GM23248 (cell line): ENCODE data around the gene POLDIP2. TPM values are rescaled to one million over a fixed set of nuclear protein-coding genes. Genes with fewer than 3 reads are reported as not detected.

Source experiments
- DNase-seq: peaks from one replicate; pipeline ENCODE4 v3.0.0-alpha.2; 2015
- H2AFZ ChIP-seq: fragments of 200-600 bp; sonication (generic); 2 replicates; pipeline ENCODE4 v1.6.1; 2016; ENCODE audit warnings: antibody characterized with exemption
- H3F3A ChIP-seq: fragments of 200-600 bp; sonication (generic); 2 replicates; pipeline ENCODE4 v1.6.1; 2016; ENCODE audit warnings: mild to moderate bottlenecking, antibody characterized with exemption, mixed run types; ENCODE audit not compliant: insufficient read depth
- H3K27ac ChIP-seq: fragments of 200-600 bp; sonication (generic); 2 replicates; pipeline ENCODE4 v1.5.1; 2016; ENCODE audit warnings: mild to moderate bottlenecking
- H3K27me3 ChIP-seq: fragments of 200-600 bp; sonication (generic); replicated peaks from 2 replicates; pipeline ENCODE4 v1.6.1; 2016; ENCODE audit warnings: mild to moderate bottlenecking; ENCODE audit not compliant: insufficient read depth
- H3K36me3 ChIP-seq: fragments of 200-600 bp; sonication (generic); 2 replicates; pipeline ENCODE4 v1.6.1; 2016; ENCODE audit warnings: low read depth, mild to moderate bottlenecking
- H3K4me1 ChIP-seq: fragments of 200-600 bp; sonication (generic); 2 replicates; pipeline ENCODE4 v1.6.1; 2016; ENCODE audit warnings: mild to moderate bottlenecking; ENCODE audit not compliant: insufficient read depth
- H3K4me2 ChIP-seq: fragments of 200-600 bp; sonication (generic); one replicate; pipeline ENCODE4 v1.6.1; 2016; ENCODE audit warnings: mild to moderate bottlenecking; ENCODE audit not compliant: unreplicated experiment
- H3K4me3 ChIP-seq: fragments of 200-600 bp; sonication (generic); 2 replicates; pipeline ENCODE4 v1.5.1; 2016; ENCODE audit warnings: mild to moderate bottlenecking
- H3K79me2 ChIP-seq: fragments of 200-600 bp; sonication (generic); 2 replicates; pipeline ENCODE4 v1.6.1; 2016; ENCODE audit warnings: mild to moderate bottlenecking; ENCODE audit not compliant: insufficient read depth
- H3K9ac ChIP-seq: fragments of 200-600 bp; sonication (generic); 2 replicates; pipeline ENCODE4 v1.6.1; 2016; ENCODE audit warnings: mild to moderate bottlenecking
- H3K9me2 ChIP-seq: fragments of 200-600 bp; sonication (generic); 2 replicates; pipeline ENCODE4 v1.6.1; 2016; ENCODE audit warnings: mixed run types, mild to moderate bottlenecking, moderate library complexity; ENCODE audit not compliant: insufficient read depth
- H3K9me3 ChIP-seq: fragments of 200-600 bp; sonication (generic); one replicate; pipeline ENCODE4 v1.6.1; 2017; ENCODE audit warnings: low read depth
- H4K20me1 ChIP-seq: fragments of 200-600 bp; sonication (generic); 2 replicates; pipeline ENCODE4 v1.6.0; 2016; ENCODE audit not compliant: insufficient read depth
- EZH2 ChIP-seq: fragments of 200-600 bp; sonication (generic); IDR thresholded peaks from 2 replicates; pipeline ENCODE4 v1.6.1; 2018; ENCODE audit warnings: antibody characterized with exemption, mild to moderate bottlenecking; ENCODE audit not compliant: insufficient read depth, poor library complexity, severe bottlenecking
- EZH2phosphoT487 ChIP-seq: fragments of 200-600 bp; sonication (generic); IDR thresholded peaks from 2 replicates; pipeline ENCODE4 v1.6.1; 2018; ENCODE audit warnings: antibody characterized with exemption, moderate library complexity, mild to moderate bottlenecking, low read depth; ENCODE audit not compliant: insufficient read depth
- WGBS, 2 experiments: methylation state at CpG; one replicate each; pipeline ENCODE4 v1.1.6; 2015 to 2017; ENCODE audit warnings: low lambda C conversion rate in 2 of 2, low coverage in 1 of 2; ENCODE audit errors: missing lambda C conversion rate in 2 of 2; 5-methylcytosine and 5-hydroxymethylcytosine counted together
- in situ Hi-C: fragments of 300-500 bp; cut with MboI; formaldehyde crosslinking; loops from 2 replicates; pipeline ENCODE4 v1.15.0; 2020
- polyA plus RNA-seq: library from polyadenylated mRNA; unstranded; fragments of >200 nt; fragmentation: Nextera tagmentation; extraction: Ambion mirVana; gene quantifications from 2 replicates; pipeline ENCODE4 v1.2.1, GENCODE V29; 2016
- total RNA-seq: library from RNA; depleted of rRNA; stranded (reverse); fragments of >200 nt; shearing (Covaris generic); gene quantifications from 2 replicates; pipeline ENCODE4 v1.2.3, GENCODE V29; 2014

POLDIP2 gene
- total and polyA plus RNA-seq, 2 experiments from 2014 or later = 92.7 to 105 TPM

DNA sequence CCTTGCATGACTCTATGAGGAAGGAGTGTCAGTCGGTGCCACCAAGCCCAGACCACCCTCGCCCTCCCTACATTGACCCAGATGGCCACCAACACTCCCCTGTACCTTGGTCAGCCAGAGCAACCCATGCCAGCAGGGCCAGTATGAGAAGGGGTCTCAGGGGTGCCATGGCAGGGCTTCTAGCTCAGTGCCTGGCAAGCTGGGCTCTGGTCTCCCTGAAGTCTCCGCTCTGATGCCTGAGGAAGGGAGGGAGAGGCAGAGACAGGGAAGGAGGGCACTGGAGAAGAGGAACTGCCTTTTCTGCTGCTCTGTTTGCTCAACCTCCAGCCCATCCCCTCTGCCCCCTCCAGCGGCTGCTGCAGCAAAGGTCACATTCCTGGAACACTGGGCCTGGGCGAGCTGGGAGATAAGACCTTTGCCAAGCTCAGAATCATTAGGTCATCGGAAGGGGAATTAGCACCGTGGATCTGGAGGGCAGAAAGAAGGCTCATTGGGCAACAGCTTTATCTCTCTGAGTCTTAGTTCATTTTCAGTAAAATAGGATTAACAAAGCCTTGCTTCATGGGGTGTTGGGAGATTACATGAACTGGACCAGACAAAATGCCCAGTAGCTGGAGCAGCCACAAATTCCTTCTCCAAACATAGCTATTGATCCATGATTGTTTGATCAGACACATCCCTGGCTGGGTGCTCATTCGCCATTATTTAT is 12.9 kb upstream of the POLDIP2 start, which contains the start of gene VTN:
Gene VTN (minus strand): TSS at position 273 of the 709 bp plus-strand sequence. CDS start 104 bp downstream, at position 169.
- H3K4me1 ChIP-seq = peaks cover 6% of the 10 kb centered on the region
- no peak for TF ChIP-seq EZH2phosphoT487
- TF ChIP-seq EZH2 = no peak
- no peaks in the 10 kb centered on the region for H3K27me3 ChIP-seq
- DNase-seq = peak; percentile 36
- peak within 1 kb of the TSS; percentile 65 for H3K4me3 ChIP-seq
- H3K36me3 ChIP-seq = no peaks in the 10 kb centered on the region
- in situ Hi-C loops = no loop called here
- H3K27ac ChIP-seq = peak within 1 kb of the TSS; percentile 21
- H3K4me2 ChIP-seq = peak within 1 kb of the TSS; percentile 61
- no peaks in the 10 kb centered on the region for H4K20me1 ChIP-seq
- no peaks in the 10 kb centered on the region for H3K9me2 ChIP-seq
- H3F3A ChIP-seq = peaks cover 16% of the 10 kb centered on the region
- H3K9ac ChIP-seq = peak within 1 kb of the TSS; percentile 33; the same call in 1 of the 2 replicates
- no peaks in the 10 kb centered on the region for H3K9me3 ChIP-seq
- H3K79me2 ChIP-seq = peaks cover 16% of the 10 kb centered on the region
- 34 to 36% methylated on average over 8 of the region's 8 CpGs for WGBS, 2 experiments
- H2AFZ ChIP-seq = peak within 1 kb of the TSS; percentile 71

- in situ Hi-C loops = no loop called here
- 64% methylated on average over 10 of the region's 10 CpGs for WGBS, 2 experiments
- Histone ChIP-seq H3K79me2 (peaks cover 16% of the 10 kb centered on the region), H3K36me3 (no peaks in the 10 kb centered on the region), H3K9ac (no peak overlapping the region), H4K20me1 (no peaks in the 10 kb centered on the region), H3K9me3 (no peaks in the 10 kb centered on the region), H3K9me2 (no peaks in the 10 kb centered on the region), H3K27ac (no peak overlapping the region), H3K4me3 (no peak overlapping the region), H3F3A (peaks cover 16% of the 10 kb centered on the region), H2AFZ (no peak overlapping the region), H3K4me2 (no peak overlapping the region), H3K27me3 (no peaks in the 10 kb centered on the region), H3K4me1 (peaks cover 6% of the 10 kb centered on the region)
- no peak for DNase-seq
- no peak for TF ChIP-seq EZH2phosphoT487
These were observed 12.3 kb upstream of the POLDIP2 start for GRCh38 chr17:28369684-28370034.

DNA sequence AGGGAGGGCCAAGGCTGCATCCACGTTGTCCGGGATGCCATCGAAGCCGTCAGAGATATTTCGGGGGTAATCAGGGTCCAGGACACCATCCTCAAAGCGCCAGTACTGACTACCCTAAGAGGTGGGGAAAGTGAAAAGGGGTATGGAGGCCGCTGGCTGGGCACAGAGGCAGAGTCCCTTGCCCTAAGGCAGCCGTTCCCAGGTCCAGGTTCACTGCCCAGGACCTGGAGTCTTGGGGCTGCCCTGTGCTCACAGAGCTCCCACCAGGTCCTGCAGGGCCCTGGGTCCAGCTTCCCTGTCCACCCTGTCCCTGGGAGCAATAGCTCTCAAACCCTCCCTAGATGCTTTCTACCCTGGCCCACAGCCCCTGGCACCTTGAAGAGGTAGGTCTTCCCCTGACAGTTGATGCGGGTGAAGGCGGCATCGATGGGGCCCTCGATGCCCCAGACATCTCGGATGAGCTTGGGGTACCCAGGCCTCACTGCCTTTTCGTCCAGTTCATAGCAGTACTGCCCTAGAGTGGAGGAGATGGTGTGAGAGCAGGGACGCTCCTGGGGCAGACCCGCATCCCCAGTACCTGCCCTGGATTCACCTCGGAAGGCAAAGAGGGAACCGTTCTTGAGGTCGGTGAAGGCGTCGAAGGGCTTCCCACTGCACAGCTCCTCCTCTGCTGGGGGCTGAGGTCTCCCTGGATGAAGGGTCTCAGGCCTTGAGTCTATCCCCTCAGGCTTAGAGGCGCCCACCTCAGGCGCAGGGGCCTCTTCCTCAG is 11.8 kb upstream of the POLDIP2 start:
- Histone ChIP-seq H3K79me2 (peaks cover 11% of the 10 kb centered on the region), H3K9me2 (no peaks in the 10 kb centered on the region), H3K9me3 (no peaks in the 10 kb centered on the region), H3F3A (peaks cover 16% of the 10 kb centered on the region), H3K4me1 (peaks cover 6% of the 10 kb centered on the region), H3K4me2 (no peak overlapping the region), H3K36me3 (no peaks in the 10 kb centered on the region), H3K9ac (no peak overlapping the region), H3K27me3 (no peaks in the 10 kb centered on the region), H4K20me1 (no peaks in the 10 kb centered on the region), H3K4me3 (no peak overlapping the region), H2AFZ (no peak overlapping the region), H3K27ac (no peak overlapping the region)
- in situ Hi-C loops = no loop called here
- 94% methylated on average over 19 to 23 of the region's 23 CpGs for WGBS, 2 experiments
- DNase-seq = no peak
- TF ChIP-seq EZH2 (no peak), EZH2phosphoT487 (no peak)

- Histone ChIP-seq H3K27ac (no peak overlapping the region), H3K9me2 (no peaks in the 10 kb centered on the region), H3F3A (peaks cover 14% of the 10 kb centered on the region), H3K4me3 (no peak overlapping the region), H3K9me3 (no peaks in the 10 kb centered on the region), H3K79me2 (peaks cover 3% of the 10 kb centered on the region), H3K36me3 (no peaks in the 10 kb centered on the region), H3K4me2 (no peak overlapping the region), H3K27me3 (no peaks in the 10 kb centered on the region), H3K9ac (no peak overlapping the region), H4K20me1 (no peaks in the 10 kb centered on the region), H3K4me1 (peaks cover 6% of the 10 kb centered on the region), H2AFZ (no peak overlapping the region)
- DNase-seq = no peak
- no peak for TF ChIP-seq EZH2phosphoT487
- TF ChIP-seq EZH2 = no peak
- in situ Hi-C loops = no loop called here
- 73 to 82% methylated on average over 5 of the region's 5 CpGs for WGBS, 2 experiments
These were observed 11.0 kb upstream of the POLDIP2 start for GRCh38 chr17:28368306-28368831.
